22Rv1 (cell line): Measurements from ENCODE around the gene LY6G6F.

Experiments used
- CTCF ChIP-seq: fragments of 450-650 bp; IDR thresholded peaks from 2 replicates; pipeline ENCODE4 v1.5.1; 2017; ENCODE audit warnings: mild to moderate bottlenecking
- ZFX ChIP-seq: fragments of 450-650 bp; IDR thresholded peaks from 2 replicates; pipeline ENCODE4 v1.6.1; 2017; ENCODE audit warnings: antibody characterized with exemption, borderline replicate concordance

DNA sequence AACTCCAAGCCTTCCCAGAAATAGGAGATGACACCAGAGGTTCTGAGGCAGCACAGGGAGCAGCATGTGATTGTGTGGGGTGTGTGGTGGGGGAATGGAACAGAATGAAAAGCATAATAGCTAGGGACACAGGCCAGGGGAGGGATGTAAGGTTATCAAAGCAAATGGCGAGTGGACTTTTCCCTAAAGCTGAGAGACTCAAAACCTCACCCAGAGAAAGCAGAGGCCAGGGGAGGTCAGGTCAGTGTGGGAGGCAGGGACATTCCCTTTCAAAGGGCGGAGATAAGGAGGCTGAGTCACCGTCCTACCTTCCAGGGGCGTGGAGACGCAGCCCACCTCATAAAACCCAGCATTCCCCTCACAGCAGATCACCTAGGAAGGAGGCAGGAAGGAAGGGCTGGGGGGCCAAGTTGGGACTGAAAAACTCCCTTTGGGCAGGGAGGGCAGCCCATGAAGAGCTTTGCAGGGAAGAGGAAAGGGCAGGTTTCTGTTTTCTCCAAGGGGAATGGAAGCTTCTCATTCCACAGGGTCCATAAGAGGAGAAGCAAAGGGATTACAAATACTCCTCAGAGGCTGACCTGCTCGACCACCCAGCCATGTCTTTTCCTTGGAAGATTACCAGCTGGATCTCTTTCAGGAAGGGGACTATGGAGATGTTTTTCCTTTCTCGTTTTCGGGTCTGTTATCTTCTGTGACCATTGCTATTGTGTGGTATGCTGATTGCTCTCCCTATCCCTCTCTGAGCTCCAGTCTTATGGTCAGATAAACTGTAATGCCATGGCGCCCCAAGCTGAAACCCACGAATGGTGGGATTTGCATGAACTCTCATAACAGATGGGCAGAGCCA, 16.2 kb upstream of the LY6G6F start:
- no peak for TF ChIP-seq CTCF
- no peak for TF ChIP-seq ZFX
